H9 (cell line): ENCODE data around the gene PTPRJ. TPM values are rescaled to one million over a fixed set of nuclear protein-coding genes. Genes with fewer than 3 reads are reported as not detected.

Experiments
- DNase-seq: peaks from one replicate; pipeline ENCODE4 v3.0.0-alpha.2; 2017
- H2AFZ ChIP-seq: one replicate; pipeline ENCODE4 v1.6.1; 2013; ENCODE audit warnings: mild to moderate bottlenecking, low read length, control low read depth, moderate library complexity
- H2AK5ac ChIP-seq: 2 replicates; pipeline ENCODE4 v1.6.1; 2013; ENCODE audit warnings: low read length, control low read depth, mixed read lengths; ENCODE audit not compliant: insufficient read length
- H2BK120ac ChIP-seq: one replicate; pipeline ENCODE4 v1.6.1; 2013; ENCODE audit warnings: low read depth, mild to moderate bottlenecking, low read length, control low read depth, inconsistent platforms; ENCODE audit not compliant: poor library complexity, severe bottlenecking
- H2BK12ac ChIP-seq: 2 replicates; pipeline ENCODE4 v1.6.1; 2013; ENCODE audit warnings: low read length, control low read depth, mixed read lengths, low read depth; ENCODE audit not compliant: insufficient read length
- H2BK15ac ChIP-seq: 2 replicates; pipeline ENCODE4 v1.6.1; 2013; ENCODE audit warnings: low read depth, low read length, control low read depth
- H2BK20ac ChIP-seq: one replicate; pipeline ENCODE4 v1.6.1; 2013; ENCODE audit warnings: low read depth, mild to moderate bottlenecking, low read length, control low read depth, inconsistent platforms; ENCODE audit not compliant: poor library complexity, severe bottlenecking
- H2BK5ac ChIP-seq: 2 replicates; pipeline ENCODE4 v1.6.1; 2013; ENCODE audit warnings: low read length, control low read depth, mixed read lengths; ENCODE audit not compliant: insufficient read length
- H3K14ac ChIP-seq: 2 replicates; pipeline ENCODE4 v1.6.1; 2013; ENCODE audit warnings: low read length, control low read depth; ENCODE audit not compliant: insufficient read depth
- H3K18ac ChIP-seq: 2 replicates; pipeline ENCODE4 v1.6.1; 2013; ENCODE audit warnings: low read depth, mild to moderate bottlenecking, mixed read lengths, low read length, control low read depth; ENCODE audit not compliant: insufficient read length
- H3K23ac ChIP-seq: 2 replicates; pipeline ENCODE4 v1.6.1; 2013; ENCODE audit warnings: low read length, control low read depth, mixed read lengths, low read depth; ENCODE audit not compliant: insufficient read length
- H3K23me2 ChIP-seq: 2 replicates; pipeline ENCODE4 v1.6.1; 2013; ENCODE audit warnings: low read depth, mild to moderate bottlenecking, mixed read lengths, low read length, control low read depth; ENCODE audit not compliant: insufficient read length, poor library complexity, severe bottlenecking
- H3K27ac ChIP-seq: 2 replicates; pipeline ENCODE4 v1.5.1; 2013; ENCODE audit warnings: low read length, control low read depth, mixed read lengths, low read depth; ENCODE audit not compliant: insufficient read length
- H3K27me3 ChIP-seq: 2 replicates; pipeline ENCODE4 v1.6.1; 2013; ENCODE audit warnings: low read length, control low read depth, inconsistent platforms; ENCODE audit not compliant: insufficient read depth
- H3K4ac ChIP-seq: 2 replicates; pipeline ENCODE4 v1.6.1; 2013; ENCODE audit warnings: low read depth, mild to moderate bottlenecking, control low read depth, inconsistent platforms, low read length, moderate library complexity
- H3K4me1 ChIP-seq: 2 replicates; pipeline ENCODE4 v1.6.1; 2013; ENCODE audit warnings: low read length, control low read depth, inconsistent platforms; ENCODE audit not compliant: insufficient read depth
- H3K4me2 ChIP-seq: 2 replicates; pipeline ENCODE4 v1.6.1; 2013; ENCODE audit warnings: low read length, control low read depth, mixed read lengths; ENCODE audit not compliant: insufficient read length, insufficient read depth
- H3K56ac ChIP-seq: 2 replicates; pipeline ENCODE4 v1.6.1; 2013; ENCODE audit warnings: low read depth, mild to moderate bottlenecking, mixed read lengths, low read length, control low read depth; ENCODE audit not compliant: insufficient read length
- H3K79me1 ChIP-seq: 2 replicates; pipeline ENCODE4 v1.6.1; 2013; ENCODE audit warnings: low read depth, mild to moderate bottlenecking, moderate library complexity, low read length, control low read depth, inconsistent platforms; ENCODE audit not compliant: insufficient read depth, poor library complexity, severe bottlenecking
- H3K79me2 ChIP-seq: 2 replicates; pipeline ENCODE4 v1.6.1; 2013; ENCODE audit warnings: low read length, control low read depth, inconsistent platforms; ENCODE audit not compliant: insufficient read depth
- H3K9ac ChIP-seq: 2 replicates; pipeline ENCODE4 v1.6.1; 2013; ENCODE audit warnings: low read length, control low read depth, mixed read lengths; ENCODE audit not compliant: insufficient read length; ENCODE audit errors: extremely low read depth
- H3K9me3 ChIP-seq: one replicate; pipeline ENCODE4 v1.6.1; 2013; ENCODE audit warnings: low read depth, low read length, inconsistent platforms; ENCODE audit not compliant: control insufficient read depth
- H3T11ph ChIP-seq: one replicate; pipeline ENCODE4 v1.6.1; 2013; ENCODE audit warnings: mild to moderate bottlenecking, low read length, control low read depth, inconsistent platforms
- H4K20me1 ChIP-seq: one replicate; pipeline ENCODE4 v1.6.1; 2013; ENCODE audit not compliant: control insufficient read depth, insufficient read length, insufficient read depth
- H4K5ac ChIP-seq: 2 replicates; pipeline ENCODE4 v1.6.1; 2013; ENCODE audit warnings: low read depth, mild to moderate bottlenecking, mixed read lengths, low read length, control low read depth; ENCODE audit not compliant: insufficient read length
- H4K8ac ChIP-seq: replicated peaks from 2 replicates; pipeline ENCODE4 v1.6.1; 2013; ENCODE audit warnings: low read length, control low read depth, mixed read lengths, low read depth; ENCODE audit not compliant: insufficient read length
- H4K91ac ChIP-seq: 2 replicates; pipeline ENCODE4 v1.6.1; 2013; ENCODE audit warnings: low read depth, mild to moderate bottlenecking, moderate library complexity, mixed read lengths, low read length, control low read depth; ENCODE audit not compliant: insufficient read length
- H3K27ac Mint-ChIP-seq, 3 experiments: 2 replicates in 2 of 3; 3 replicates in 1 of 3; pipeline ENCODE4 v1.8.0; 2020 to 2021; ENCODE audit warnings: mixed read lengths in 3 of 3, mild to moderate bottlenecking in 1 of 3, moderate library complexity in 1 of 3
- H3K27me3 Mint-ChIP-seq: 2 replicates; pipeline ENCODE4 v1.8.0; 2021; ENCODE audit warnings: low read depth, mild to moderate bottlenecking, moderate library complexity, mixed read lengths
- H3K36me3 Mint-ChIP-seq, 3 experiments: 2 replicates in 2 of 3; 3 replicates in 1 of 3; pipeline ENCODE4 v1.8.0; 2020 to 2021; ENCODE audit warnings: low read depth in 3 of 3, mixed read lengths in 3 of 3; ENCODE audit not compliant: insufficient read depth in 1 of 3
- H3K4me1 Mint-ChIP-seq, 2 experiments: 2 replicates each; pipeline ENCODE4 v1.8.0; 2020; ENCODE audit warnings: mixed read lengths in 2 of 2
- H3K4me3 Mint-ChIP-seq, 2 experiments: 2 replicates in 1 of 2; 3 replicates in 1 of 2; pipeline ENCODE4 v1.8.0; 2020 to 2021; ENCODE audit warnings: mild to moderate bottlenecking in 2 of 2, mixed read lengths in 2 of 2, moderate library complexity in 1 of 2
- H3K9me3 Mint-ChIP-seq, 2 experiments: 2 replicates in 1 of 2; 3 replicates in 1 of 2; pipeline ENCODE4 v1.8.0; 2020; ENCODE audit warnings: mild to moderate bottlenecking in 2 of 2, mixed read lengths in 2 of 2, moderate library complexity in 1 of 2
- CTCF ChIP-seq: fragments of 200-600 bp; sonication (generic); conservative IDR thresholded peaks from 3 replicates; pipeline ENCODE4 v1.8.0; 2021; ENCODE audit warnings: antibody characterized with exemption, mild to moderate bottlenecking
- WGBS: extraction: QIAGEN DNeasy Blood & Tissue Kit; methylation state at CpG from one replicate; pipeline ENCODE4 v1.1.7; 2013; ENCODE audit warnings: missing lambda C conversion rate, low lambda C conversion rate, mixed read lengths; ENCODE audit not compliant: insufficient read length; ENCODE audit errors: extremely low coverage; 5-methylcytosine and 5-hydroxymethylcytosine counted together
- total RNA-seq: library from RNA; stranded (reverse); gene quantifications from 2 replicates; pipeline ENCODE4 v1.2.1, GENCODE V29; 2021

The PTPRJ gene
- total RNA-seq, 1 experiment from 2014 or later = 10.6 TPM

GRCh38 chr11:48058788-48059187 lies 78.4 kb downstream of the PTPRJ start:
- Histone ChIP-seq H4K8ac (no peak overlapping the region), H2BK15ac (no peak overlapping the region), H4K20me1 (no peaks in the 10 kb centered on the region), H4K5ac (no peak overlapping the region), H3K4me1 (peaks cover 2% of the 10 kb centered on the region; the same call in 1 of the 2 replicates), H3K9ac (no peak overlapping the region), H2BK20ac (no peak overlapping the region), H3K27ac (no peak overlapping the region), H3K23ac (no peak overlapping the region), H2AFZ (no peak overlapping the region), H3K4ac (no peak overlapping the region), H3K14ac (no peak overlapping the region), H4K91ac (no peak overlapping the region), H3K9me3 (no peaks in the 10 kb centered on the region), H3T11ph (no peak overlapping the region), H2BK5ac (no peak overlapping the region), H3K56ac (no peak overlapping the region), H3K4me2 (no peak overlapping the region), H3K23me2 (no peaks in the 10 kb centered on the region), H3K79me2 (no peaks in the 10 kb centered on the region), H3K18ac (no peak overlapping the region), H2BK12ac (no peak overlapping the region), H2BK120ac (no peak overlapping the region), H3K79me1 (peaks cover under 1% of the 10 kb centered on the region), H2AK5ac (no peak overlapping the region), H3K27me3 (no peaks in the 10 kb centered on the region)
- peak overlapping the region in 2 of 3 experiments; percentile 34 to 56; a peak in 1 of 7 replicates for H3K27ac Mint-ChIP-seq
- no peaks in the 10 kb centered on the region for H3K9me3 Mint-ChIP-seq
- no peaks in the 10 kb centered on the region for H3K36me3 Mint-ChIP-seq
- peaks cover 32 to 51% of the 10 kb centered on the region in 2 experiments for H3K4me1 Mint-ChIP-seq
- no CpG with 5 or more reads among the region's 12 CpGs for WGBS
- DNase-seq = no peak
- no peak for TF ChIP-seq CTCF
- no peaks in the 10 kb centered on the region for H3K27me3 Mint-ChIP-seq
- no peak overlapping the region; a peak in 1 of 5 replicates for H3K4me3 Mint-ChIP-seq
